Effector memory CD8-positive, alpha-beta T cell (primary cell): ENCODE data around the gene BASP1.

Experiments
- ATAC-seq: fragments of 150-1000 bp; cut with Tn5 transposase; replicated peaks from 2 replicates; pipeline ENCODE4 v1.10.0; 2021; ENCODE audit warnings: mild to moderate bottlenecking, moderate library complexity
- DNase-seq, 3 experiments: peaks; one replicate each; pipeline ENCODE4 v3.0.0; 2021
- H3K27ac Mint-ChIP-seq, 2 donors: one replicate each; pipeline ENCODE4 v1.8.0; 2022; ENCODE audit warnings: mild to moderate bottlenecking in 2 of 2, mixed read lengths in 2 of 2, moderate library complexity in 2 of 2
- H3K27me3 Mint-ChIP-seq, 2 donors: one replicate each; pipeline ENCODE4 v1.8.0; 2022; ENCODE audit warnings: mixed read lengths in 2 of 2
- H3K36me3 Mint-ChIP-seq: one replicate; pipeline ENCODE4 v1.8.0; 2022; ENCODE audit warnings: mild to moderate bottlenecking, moderate library complexity, mixed read lengths; ENCODE audit not compliant: insufficient read depth
- H3K4me1 Mint-ChIP-seq, 2 donors: one replicate each; pipeline ENCODE4 v1.8.0; 2022; ENCODE audit warnings: low read depth in 2 of 2, mixed read lengths in 2 of 2
- H3K4me3 Mint-ChIP-seq, 2 donors: one replicate each; pipeline ENCODE4 v1.8.0; 2022; ENCODE audit warnings: mild to moderate bottlenecking in 2 of 2, mixed read lengths in 2 of 2, moderate library complexity in 2 of 2
- H3K9me3 Mint-ChIP-seq, 2 donors: one replicate each; pipeline ENCODE4 v1.8.0; 2022; ENCODE audit warnings: mixed read lengths in 2 of 2

The BASP1 gene

DNA sequence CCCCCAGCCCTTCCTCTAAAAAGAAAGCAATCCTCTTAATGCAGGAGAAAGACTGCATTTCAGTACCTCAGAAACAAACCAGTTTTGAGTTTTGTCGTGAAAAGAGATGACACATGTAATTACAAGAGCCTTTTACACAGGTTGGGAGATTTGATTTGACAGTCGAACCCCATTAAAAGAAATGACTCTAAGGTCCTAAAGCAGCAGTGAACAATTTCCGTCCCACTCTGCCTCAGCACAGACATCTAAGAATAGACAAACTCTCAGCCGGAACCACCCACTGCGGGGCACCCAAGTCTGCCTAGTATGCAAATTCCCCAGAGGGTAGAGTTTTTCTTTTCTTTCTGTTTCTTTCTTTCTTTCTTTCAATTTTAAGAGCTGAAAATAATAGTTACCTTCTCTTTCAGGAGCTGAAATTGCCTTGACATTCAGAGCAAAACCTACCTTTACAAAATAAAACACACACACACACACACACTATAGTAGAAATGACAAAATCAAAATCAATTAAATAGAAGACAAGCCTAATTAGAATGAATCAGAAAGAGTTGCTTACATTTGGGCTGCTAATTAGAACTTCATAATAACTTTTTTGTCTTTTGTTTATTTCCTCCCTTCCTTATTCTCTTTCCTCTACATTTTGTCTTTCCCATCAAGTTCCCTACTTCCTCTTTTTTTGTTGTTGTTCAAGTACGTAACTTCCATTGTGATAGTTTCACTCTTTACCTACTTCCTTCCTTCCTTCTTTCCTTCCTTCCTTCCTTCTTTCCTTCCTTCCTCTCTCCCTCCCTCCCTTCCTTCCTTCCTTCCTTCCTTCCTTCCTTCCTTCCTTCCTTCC, 65.1 kb downstream of the BASP1 start:
- H3K27me3 Mint-ChIP-seq = no peaks in the 10 kb centered on the region
- H3K27ac Mint-ChIP-seq = no peak overlapping the region
- H3K4me3 Mint-ChIP-seq = no peak overlapping the region
- no peaks in the 10 kb centered on the region for H3K4me1 Mint-ChIP-seq
- H3K36me3 Mint-ChIP-seq = no peaks in the 10 kb centered on the region
- DNase-seq = no peak
- no peak for ATAC-seq
- H3K9me3 Mint-ChIP-seq = peaks cover under 1 to 7% of the 10 kb centered on the region in 2 donors

DNA sequence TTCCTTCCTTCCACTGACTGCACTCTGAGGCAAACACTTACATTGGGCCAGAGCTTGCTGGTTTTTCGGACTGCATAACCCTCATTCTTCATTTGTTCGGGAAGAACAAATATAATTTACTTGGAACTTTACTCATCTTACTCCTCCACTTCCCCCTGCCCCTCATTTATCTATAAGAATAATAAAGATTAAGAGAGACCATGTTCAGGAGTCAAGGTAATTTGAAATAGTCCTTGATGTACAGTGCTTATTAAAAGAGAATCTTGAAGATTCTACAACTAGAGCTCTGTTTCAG, 65.6 kb downstream of the BASP1 start:
- H3K36me3 Mint-ChIP-seq = no peaks in the 10 kb centered on the region
- no peaks in the 10 kb centered on the region for H3K27me3 Mint-ChIP-seq
- no peaks in the 10 kb centered on the region for H3K4me1 Mint-ChIP-seq
- H3K9me3 Mint-ChIP-seq = peaks cover 7 to 11% of the 10 kb centered on the region in 2 donors
- no peak overlapping the region for H3K4me3 Mint-ChIP-seq
- DNase-seq (no peak), ATAC-seq (no peak)
- no peak overlapping the region for H3K27ac Mint-ChIP-seq

DNA sequence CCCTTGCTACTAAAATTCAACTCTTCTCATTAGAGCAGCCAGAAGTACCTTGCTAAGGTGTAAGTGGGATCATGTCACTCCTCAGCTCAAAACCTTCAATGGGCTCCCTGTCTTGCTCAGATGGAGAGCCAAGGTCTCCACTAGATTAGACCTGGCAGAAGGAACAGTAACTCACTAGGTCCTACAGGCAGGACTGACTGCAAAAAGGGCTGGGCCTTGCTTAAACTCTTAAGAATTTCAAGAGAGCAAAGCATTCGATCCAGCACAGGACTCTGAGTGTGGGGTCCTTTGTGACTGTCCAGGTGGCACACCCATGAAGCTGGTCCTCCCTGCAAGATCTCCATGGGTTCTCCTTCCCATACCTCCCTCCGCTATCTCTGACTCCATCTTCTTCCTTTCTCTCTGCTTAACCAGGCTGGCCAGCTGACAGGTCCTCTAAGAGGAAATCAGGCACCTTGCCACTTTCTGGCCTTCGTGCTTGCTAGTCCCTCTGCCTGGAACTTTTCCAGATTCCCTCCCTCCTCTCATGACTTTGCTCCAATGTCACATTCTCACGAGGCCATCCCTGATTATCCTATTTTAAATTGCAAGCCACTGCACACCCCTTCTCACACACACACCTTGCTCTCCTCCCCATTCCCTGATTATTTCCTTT, 70.2 kb downstream of the BASP1 start:
- ATAC-seq = no peak
- peaks cover 21 to 26% of the 10 kb centered on the region in 2 donors for H3K9me3 Mint-ChIP-seq
- no peaks in the 10 kb centered on the region for H3K4me1 Mint-ChIP-seq
- DNase-seq = no peak
- no peaks in the 10 kb centered on the region for H3K36me3 Mint-ChIP-seq
- no peaks in the 10 kb centered on the region for H3K27me3 Mint-ChIP-seq
- peak overlapping the region in 1 of 2 donors; percentile 13 for H3K27ac Mint-ChIP-seq
- H3K4me3 Mint-ChIP-seq = no peak overlapping the region

DNA sequence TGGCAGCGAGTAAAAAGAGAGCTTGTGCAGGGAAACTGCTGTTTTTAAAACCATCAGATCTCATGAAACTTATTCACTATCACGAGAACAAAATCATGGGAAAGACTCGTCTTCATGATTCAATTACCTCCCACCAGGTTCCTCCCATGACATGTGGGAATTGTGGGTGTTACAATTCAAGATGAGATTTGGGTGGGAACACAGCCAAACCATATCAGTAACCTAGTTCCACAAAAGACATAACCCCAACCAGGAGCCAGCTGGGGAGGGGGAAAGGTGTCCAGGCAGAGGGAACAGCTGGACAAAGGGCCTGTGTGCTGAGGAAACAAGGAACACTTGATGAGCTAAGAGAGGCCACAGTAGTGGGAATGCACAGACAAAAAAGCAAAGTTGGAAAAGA, 71.1 kb downstream of the BASP1 start:
- H3K4me3 Mint-ChIP-seq = no peak overlapping the region
- H3K9me3 Mint-ChIP-seq = peaks cover 21 to 26% of the 10 kb centered on the region in 2 donors
- no peaks in the 10 kb centered on the region for H3K36me3 Mint-ChIP-seq
- ATAC-seq = no peak
- H3K4me1 Mint-ChIP-seq = no peaks in the 10 kb centered on the region
- no peaks in the 10 kb centered on the region for H3K27me3 Mint-ChIP-seq
- no peak for DNase-seq
- H3K27ac Mint-ChIP-seq = no peak overlapping the region

DNA sequence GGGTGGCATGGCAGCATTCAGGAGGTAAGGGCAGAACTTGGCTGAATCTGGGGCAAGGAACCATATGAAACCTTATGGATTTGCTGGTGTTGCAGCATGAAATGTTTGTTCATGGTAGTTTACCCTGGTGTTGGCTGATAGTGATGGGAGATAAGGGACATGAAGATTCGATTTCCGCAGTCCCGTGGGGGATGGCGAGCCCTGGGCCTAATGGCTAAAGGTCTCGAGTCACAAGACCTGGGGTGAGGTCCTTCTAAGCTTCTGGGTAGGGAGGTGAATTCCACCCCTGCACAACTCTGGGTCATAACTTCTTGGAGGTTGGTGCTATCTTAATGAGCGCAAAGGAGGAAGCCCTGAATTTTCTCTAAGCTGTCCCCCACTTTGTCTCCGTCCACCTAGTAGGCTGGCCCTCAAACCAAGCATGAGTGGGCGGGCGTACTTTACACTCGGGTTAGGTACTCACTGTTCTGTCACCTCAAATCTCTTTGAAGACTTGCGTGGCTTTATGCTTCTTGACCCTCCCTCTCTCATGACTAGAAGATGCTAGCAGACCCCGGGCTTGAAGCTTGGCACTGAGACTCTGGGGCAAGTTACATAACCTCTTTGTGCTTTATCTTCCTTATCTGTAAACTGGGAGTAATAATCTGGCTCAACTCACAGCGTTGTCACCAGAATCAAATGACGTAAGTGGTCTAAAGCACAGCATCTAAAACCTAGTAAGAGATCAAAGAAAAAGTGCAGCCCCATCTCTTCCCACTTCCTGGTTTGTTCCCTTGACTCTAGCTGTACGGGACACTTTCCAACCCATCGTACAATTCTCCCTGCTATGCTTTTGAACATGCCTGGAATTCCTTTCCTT, 72.5 kb downstream of the BASP1 start:
- Mint-ChIP-seq H3K9me3 (peaks cover 17 to 26% of the 10 kb centered on the region in 2 donors), H3K4me3 (no peak overlapping the region)
- ATAC-seq = no peak

DNA sequence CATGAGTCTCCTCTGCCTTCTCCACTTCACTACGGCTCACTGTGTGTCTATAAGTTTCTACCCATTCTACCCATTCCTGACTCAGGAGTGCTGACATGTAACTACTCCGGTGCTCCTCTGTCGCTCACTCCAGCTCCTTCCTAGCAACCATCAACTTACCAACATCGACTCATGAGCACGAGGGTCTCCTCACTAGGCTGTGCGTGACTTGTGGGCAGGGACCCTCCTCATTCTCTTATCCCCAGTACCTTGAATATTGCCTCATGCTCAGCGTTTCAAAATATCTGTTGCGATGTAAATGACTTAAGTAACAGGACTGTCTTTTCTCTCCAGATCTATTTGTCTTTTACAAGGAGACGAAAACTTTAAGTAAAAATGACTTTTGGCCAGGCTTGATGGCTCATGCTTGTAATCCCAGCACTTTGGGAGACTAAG, 73.1 kb downstream of the BASP1 start:
- no peaks in the 10 kb centered on the region for H3K36me3 Mint-ChIP-seq
- no peaks in the 10 kb centered on the region for H3K27me3 Mint-ChIP-seq
- no peak for DNase-seq
- H3K9me3 Mint-ChIP-seq = peaks cover 14 to 26% of the 10 kb centered on the region in 2 donors
- no peaks in the 10 kb centered on the region for H3K4me1 Mint-ChIP-seq
- no peak for ATAC-seq
- no peak overlapping the region for H3K27ac Mint-ChIP-seq
- H3K4me3 Mint-ChIP-seq = no peak overlapping the region

More for the DNA sequence above, 72.5 kb downstream of the BASP1 start:
- Mint-ChIP-seq H3K4me1 (no peaks in the 10 kb centered on the region), H3K27me3 (no peaks in the 10 kb centered on the region), H3K27ac (no peak overlapping the region), H3K36me3 (no peaks in the 10 kb centered on the region)
- no peak for DNase-seq

DNA sequence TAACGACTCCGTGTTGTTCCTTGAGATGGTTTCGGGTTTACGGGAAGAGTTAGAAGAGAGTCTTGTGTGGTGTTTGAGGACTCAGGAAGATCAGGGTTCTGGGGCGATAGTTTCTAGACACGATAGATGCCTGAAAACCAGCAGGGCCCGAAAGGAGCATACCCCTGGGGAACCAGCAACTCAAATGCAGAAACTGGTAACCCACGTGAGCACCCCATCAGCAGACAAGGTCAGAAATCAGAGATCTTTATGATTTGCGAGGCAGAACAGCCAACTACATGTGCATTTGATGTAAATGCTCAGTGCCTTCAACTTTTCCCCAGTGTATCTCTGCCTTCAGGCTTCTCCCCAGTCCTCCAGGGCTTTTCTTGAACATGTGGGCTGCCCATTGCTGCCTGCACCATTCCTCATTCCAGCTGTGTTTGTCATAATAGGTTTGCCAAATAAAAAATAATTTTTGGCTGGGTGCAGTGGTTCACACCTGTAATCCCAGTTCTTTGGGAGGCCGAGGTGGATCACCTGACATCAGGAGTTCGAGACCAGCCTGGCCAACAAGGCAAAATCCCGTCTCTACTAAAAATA, 75.1 kb downstream of the BASP1 start:
- DNase-seq (no peak), ATAC-seq (no peak)
- Mint-ChIP-seq H3K4me3 (no peak overlapping the region), H3K27ac (no peak overlapping the region), H3K4me1 (no peaks in the 10 kb centered on the region), H3K27me3 (no peaks in the 10 kb centered on the region), H3K9me3 (peaks cover 16 to 24% of the 10 kb centered on the region in 2 donors), H3K36me3 (no peaks in the 10 kb centered on the region)

DNA sequence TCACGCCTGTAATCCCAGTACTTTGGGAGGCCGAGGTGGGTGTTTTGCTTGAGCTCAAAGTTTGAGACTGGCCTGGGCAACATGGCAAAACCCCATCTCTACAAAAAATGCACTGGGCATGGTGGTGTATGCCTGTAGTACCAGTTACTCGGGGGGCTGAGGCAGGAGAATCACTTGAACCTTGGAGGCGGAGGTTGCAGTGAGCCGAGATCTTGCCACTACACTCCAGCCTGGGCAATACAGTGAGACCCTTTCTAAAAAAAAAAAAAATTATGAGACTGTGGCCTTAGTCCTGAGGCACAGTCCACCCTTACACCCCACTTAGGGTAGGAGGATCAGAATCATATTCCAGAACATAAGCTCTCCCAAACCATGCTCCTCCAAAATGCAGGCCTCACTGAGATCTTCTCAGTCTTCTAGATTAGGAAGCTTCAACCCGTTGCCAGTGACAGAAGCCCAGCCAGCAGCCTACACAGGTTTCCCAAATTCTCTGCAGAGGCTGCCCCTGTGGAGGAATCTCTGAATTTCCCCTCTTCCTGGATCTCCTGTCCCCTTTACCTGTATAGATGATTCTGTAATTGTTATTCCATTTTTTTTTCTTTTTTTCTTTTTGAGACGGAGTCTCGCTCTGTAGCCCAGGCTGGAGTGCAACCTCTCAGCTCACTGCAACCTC, 77.3 kb downstream of the BASP1 start:
- no peaks in the 10 kb centered on the region for H3K4me1 Mint-ChIP-seq
- H3K27me3 Mint-ChIP-seq = no peaks in the 10 kb centered on the region
- no peaks in the 10 kb centered on the region for H3K36me3 Mint-ChIP-seq
- DNase-seq (no peak), ATAC-seq (no peak)
- peaks cover 1 to 6% of the 10 kb centered on the region in 2 donors for H3K9me3 Mint-ChIP-seq
- H3K4me3 Mint-ChIP-seq = no peak overlapping the region
- H3K27ac Mint-ChIP-seq = no peak overlapping the region

DNA sequence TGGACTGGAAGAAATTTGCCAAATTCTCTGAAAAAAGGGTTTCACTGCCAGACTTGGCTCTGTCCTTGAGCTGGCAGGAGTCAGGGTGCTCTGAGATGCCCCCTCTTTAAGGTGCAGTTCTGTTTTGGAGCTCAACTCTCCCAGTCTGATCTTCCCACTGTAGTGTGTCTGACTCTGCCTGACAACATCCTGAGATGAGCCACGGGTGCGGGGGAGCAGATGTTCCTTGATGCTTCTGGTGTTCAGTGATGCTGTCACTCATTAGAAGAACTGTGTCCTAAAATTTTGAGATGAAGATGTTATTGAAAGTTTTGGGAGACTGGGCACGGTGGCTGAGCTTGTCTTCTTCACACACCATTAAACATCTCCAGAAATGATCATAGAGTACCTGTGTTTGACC, 78.2 kb downstream of the BASP1 start:
- no peaks in the 10 kb centered on the region for H3K27me3 Mint-ChIP-seq
- no peak for DNase-seq

DNA sequence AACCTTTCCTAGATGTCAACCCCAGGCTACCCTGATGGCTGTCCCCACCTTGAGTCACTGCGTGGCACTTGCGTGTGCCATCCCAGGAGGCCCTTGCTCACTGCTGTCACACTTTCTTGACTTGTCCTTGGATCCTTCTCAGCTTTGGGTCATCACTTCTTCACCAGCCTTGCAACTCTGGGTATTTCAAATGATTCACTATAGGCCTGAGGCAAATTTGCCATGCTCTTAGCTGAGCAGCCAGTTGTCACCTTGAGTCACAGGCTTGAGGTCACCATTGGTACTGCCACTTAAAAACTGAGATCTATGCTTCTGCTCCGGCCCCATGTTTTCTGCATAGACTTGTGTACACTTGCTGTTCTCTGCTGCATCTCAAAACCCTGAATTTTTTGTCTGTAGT, 84.7 kb downstream of the BASP1 start:
- H3K4me1 Mint-ChIP-seq = no peaks in the 10 kb centered on the region
- no peaks in the 10 kb centered on the region for H3K27me3 Mint-ChIP-seq
- H3K4me3 Mint-ChIP-seq = no peak overlapping the region
- DNase-seq (no peak), ATAC-seq (no peak)
- no peaks in the 10 kb centered on the region for H3K36me3 Mint-ChIP-seq
- H3K27ac Mint-ChIP-seq = no peak overlapping the region
- H3K9me3 Mint-ChIP-seq = peaks cover 8 to 13% of the 10 kb centered on the region in 2 donors

More for the DNA sequence above, 78.2 kb downstream of the BASP1 start:
- no peaks in the 10 kb centered on the region for H3K36me3 Mint-ChIP-seq
- H3K9me3 Mint-ChIP-seq = peaks cover 3 to 8% of the 10 kb centered on the region in 2 donors
- ATAC-seq = no peak
- no peak overlapping the region for H3K4me3 Mint-ChIP-seq
- no peak overlapping the region for H3K27ac Mint-ChIP-seq
- no peaks in the 10 kb centered on the region for H3K4me1 Mint-ChIP-seq

DNA sequence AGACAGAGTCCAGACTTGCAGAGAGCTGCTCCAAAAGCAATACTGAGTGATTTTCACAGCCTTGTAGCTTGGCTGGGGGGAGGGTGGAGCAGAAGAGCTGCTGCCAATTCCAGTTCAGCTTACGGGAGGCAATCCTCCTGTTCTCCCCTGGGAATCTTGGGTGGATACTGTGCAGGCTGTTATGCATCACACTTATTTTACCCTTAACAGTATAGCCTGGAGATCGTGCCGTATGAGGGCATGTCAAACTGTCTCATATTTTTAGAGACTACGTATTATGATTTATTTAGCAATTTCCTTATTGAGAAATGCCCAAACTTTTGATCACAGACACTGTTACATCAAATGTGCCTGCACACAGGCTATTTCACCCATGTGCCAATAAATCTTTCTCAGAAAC, 85.2 kb downstream of the BASP1 start:
- no peaks in the 10 kb centered on the region for H3K4me1 Mint-ChIP-seq
- H3K9me3 Mint-ChIP-seq = peaks cover 13% of the 10 kb centered on the region in 2 donors
- no peak overlapping the region for H3K4me3 Mint-ChIP-seq
- DNase-seq (no peak), ATAC-seq (no peak)
- no peaks in the 10 kb centered on the region for H3K36me3 Mint-ChIP-seq
- H3K27me3 Mint-ChIP-seq = no peaks in the 10 kb centered on the region
- H3K27ac Mint-ChIP-seq = no peak overlapping the region

DNA sequence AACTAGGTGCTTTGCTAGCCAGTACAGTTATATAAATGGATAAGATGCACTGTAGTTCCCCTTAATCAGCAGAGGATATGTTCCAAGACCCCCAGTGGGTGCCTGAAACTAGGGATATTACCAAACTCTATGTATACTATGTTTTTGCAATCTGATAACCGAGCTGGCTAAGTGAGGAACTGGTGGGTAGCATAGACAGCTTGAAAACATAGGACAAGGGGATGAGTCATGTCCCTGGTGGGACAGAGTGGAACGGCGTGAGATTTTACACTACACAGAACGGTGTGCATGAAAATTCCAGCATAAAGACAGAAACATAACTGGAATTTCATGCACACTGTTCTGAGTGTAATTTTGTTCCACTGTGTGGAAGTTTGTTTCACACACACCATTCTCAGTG, 86.9 kb downstream of the BASP1 start:
- Mint-ChIP-seq H3K36me3 (no peaks in the 10 kb centered on the region), H3K27me3 (no peaks in the 10 kb centered on the region), H3K4me3 (no peak overlapping the region), H3K4me1 (no peaks in the 10 kb centered on the region), H3K27ac (no peak overlapping the region), H3K9me3 (peaks cover 13 to 23% of the 10 kb centered on the region in 2 donors)
- ATAC-seq = no peak
- no peak for DNase-seq

DNA sequence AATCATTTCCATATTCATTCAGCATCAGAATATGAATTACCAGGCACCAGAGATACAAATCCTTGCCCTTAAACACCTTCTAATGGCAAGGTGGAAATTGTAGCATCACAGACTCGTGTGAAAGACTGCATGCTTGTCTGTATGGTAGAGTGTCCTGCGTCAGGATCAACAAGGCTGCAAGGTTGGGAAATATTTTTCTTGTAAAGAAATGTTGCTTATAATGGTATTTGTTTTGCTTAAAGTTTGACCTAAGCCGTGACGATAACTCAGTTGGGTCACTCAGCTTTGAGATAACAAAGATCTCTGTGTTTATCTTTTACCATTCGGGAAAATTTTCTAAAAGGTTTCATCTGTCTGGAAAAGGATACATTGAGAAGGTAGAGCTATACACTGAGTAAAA, 87.6 kb downstream of the BASP1 start:
- no peak for DNase-seq
- no peak overlapping the region for H3K4me3 Mint-ChIP-seq
- H3K27ac Mint-ChIP-seq = no peak overlapping the region
- ATAC-seq = no peak
- H3K9me3 Mint-ChIP-seq = peaks cover 13 to 22% of the 10 kb centered on the region in 2 donors
- H3K36me3 Mint-ChIP-seq = no peaks in the 10 kb centered on the region
- H3K27me3 Mint-ChIP-seq = no peaks in the 10 kb centered on the region
- H3K4me1 Mint-ChIP-seq = no peaks in the 10 kb centered on the region
